Mucosa of gallbladder (tissue), 1 donor: ENCODE measurements around the gene CSGALNACT2. TPM values are rescaled to one million over a fixed set of nuclear protein-coding genes. Genes with fewer than 3 reads are reported as not detected.
"Not testable (repeated sequence)": the region's sequence is repeated elsewhere in the genome, so short reads cannot be mapped to it uniquely, and the experiment has no call there.

Experiments
- DNase-seq: peaks from one replicate; pipeline ENCODE4 v3.0.0-alpha.2; 2020; ENCODE audit warnings: low spot score
- total RNA-seq: library from RNA; stranded (reverse); gene quantifications from one replicate; pipeline ENCODE4 v1.2.1, GENCODE V29; 2021
- donor health status: DM: no; HTN: no; CAD: no.

CSGALNACT2 gene
- total RNA-seq, 1 donor from 2014 or later, result 18.0 TPM

DNA sequence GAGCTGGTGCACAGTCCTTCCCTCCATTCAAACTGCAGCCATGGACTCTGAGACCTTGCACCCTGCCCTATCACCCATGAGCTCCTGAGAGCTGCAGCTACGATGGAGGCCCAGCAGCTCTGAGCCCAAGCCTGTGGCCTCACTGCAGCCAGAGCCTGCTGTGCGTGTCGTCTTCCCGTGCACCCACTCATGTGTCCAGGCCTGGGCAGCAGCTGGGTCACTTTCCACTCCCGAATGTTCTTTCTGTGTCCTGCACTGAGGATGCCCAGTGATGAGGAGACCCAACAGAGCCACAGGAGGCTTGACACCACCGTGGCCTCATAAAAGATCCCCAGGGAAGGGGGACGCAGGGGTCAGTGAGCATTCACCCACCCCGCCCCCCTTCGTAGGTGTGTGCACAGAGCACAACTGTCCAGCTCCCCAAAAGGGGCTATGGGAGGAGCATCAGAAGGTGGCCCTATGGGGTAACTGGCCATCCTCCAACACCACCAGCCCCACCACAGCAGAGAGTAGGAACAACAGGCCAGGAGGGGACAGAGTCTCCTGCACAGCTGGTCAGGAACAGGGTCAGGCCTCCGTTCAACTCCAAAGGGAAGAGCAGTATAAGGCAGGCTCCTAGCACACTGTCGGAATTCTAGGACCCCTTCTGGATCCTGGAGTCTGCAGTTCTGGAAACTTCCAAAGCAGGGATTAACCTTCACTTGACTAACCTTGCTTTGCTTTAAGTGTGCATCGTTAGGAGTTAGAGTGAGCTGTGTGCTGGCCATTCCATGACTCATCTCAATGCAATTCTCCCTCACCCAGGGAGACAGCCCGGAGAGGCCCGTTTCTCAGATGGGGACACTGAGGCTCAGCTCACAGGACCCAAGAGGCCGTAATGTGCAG lies 76.1 kb downstream of the CSGALNACT2 start:
- no peak for DNase-seq

DNA sequence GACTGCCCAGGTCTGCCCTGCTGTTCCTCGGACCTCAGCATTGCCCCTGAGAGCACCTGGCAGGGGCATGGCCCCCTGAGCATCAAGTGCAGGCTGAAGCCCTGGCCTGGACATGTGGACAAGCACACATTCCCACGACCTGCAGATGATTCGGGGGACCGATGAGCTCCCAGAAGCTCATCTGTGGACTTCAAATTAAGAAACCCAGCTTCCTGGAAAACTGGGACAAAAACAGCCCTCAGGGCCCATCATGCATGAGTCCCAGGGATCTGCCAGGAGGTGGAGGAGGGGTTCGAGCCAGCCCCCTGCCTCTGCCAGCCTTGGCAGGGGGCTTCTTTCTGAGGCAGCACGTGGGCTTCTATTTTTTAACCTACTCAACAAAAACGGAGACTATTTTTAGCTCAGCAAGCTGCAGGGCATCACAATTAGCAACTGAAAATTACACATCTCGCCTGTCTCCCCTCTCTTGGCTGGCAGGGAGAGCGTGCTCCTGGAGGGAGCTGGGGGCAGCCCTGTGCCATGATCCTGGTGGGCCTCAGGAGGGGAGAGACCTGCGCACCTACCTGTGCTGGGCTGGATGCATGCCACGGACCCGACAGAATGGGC lies 76.8 kb downstream of the CSGALNACT2 start:
- no peak for DNase-seq

DNA sequence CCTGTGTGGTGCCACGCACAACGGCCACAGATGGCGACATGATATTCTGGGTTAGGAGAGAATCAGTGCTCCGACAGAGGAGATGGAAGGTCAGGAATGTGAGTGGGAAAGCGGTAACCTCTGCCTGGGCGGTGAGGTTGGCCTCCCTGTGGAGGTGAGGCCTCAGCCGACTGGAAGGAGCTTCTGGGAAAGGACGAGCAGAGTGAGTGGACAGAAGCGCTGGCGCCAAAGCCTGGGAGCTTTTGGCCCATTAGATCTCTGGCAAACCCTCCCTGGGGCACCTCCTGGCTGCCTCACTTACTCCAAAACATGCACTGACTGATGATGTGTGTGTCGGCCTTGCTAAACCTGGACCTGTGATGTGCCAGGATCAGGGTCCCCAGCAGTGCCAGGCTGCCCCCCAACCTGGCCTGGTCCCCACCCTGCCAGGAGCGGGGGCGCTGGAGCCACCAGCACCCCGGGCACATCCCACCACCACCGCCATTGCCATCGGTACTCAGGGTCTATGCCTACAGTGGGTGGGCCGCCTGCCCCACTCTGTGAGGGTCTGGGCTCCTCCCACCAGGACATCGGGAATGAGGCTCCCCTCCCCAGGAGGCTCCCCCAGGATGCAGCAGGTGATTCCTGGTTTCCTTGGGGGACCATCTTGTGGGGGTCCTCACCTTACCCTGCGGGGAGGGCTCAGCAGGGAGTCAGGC lies 77.7 kb downstream of the CSGALNACT2 start:
- no peak for DNase-seq

DNA sequence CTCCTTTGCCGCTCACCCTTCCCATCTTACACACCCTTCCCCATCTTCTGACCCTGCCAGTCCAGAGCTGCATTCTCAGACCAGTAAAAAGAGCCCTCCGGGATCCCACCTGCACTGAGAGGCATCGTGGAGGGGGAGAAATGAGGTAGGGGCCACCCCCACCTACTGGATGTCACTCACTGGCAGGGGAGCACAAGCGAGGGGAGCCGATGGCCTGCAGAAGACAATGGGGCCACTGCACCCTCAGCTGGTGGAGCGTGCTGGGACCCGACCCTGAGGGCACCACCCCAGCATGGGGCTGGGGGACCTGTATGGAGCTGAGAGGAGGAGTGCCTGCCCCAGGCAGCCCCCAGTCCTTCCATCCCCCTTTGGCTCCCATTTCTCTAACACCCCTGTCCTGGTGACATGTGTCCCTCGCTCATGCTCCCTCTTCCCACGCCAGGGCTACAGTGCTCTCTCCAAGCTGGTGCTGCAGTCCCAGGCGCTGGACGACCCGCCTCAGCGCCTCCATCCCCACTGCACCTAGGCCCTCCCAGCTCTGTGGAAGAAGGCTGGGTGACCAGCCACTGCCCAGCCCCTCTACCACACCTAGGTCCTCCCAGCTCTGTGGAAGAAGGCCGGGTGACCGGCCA lies 78.8 kb downstream of the CSGALNACT2 start:
- no peak for DNase-seq

DNA sequence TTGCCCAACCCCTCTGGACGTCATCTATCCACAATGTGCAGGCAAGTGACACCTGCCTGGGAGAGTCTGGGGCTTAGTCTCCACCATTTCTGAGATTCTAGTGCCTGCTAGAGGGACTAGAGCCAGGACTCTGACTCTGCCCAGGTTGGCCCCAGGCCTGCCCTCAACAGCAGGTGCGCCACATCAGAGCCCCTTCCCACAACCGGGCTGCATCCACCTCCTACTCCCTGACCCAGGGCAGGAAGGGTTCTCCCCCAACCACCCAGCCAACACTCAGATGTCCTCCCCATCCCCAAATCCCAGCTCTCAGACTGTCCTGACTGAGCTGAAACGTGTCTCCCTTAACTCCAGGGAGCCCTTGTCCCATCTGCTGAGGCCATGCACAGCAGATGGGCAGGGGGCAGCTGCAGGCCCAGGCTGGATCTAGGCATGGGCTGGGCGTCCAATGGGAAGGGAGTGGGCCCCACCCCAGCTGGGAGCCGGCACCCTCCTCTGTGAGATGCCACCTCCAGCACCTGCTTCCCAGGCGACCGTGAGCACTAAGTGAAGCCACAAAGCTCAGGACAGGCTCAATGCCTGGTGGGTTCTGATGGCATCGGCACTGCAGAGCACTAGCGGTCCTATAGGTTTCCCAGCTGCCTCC lies 79.4 kb downstream of the CSGALNACT2 start:
- no peak for DNase-seq

DNA sequence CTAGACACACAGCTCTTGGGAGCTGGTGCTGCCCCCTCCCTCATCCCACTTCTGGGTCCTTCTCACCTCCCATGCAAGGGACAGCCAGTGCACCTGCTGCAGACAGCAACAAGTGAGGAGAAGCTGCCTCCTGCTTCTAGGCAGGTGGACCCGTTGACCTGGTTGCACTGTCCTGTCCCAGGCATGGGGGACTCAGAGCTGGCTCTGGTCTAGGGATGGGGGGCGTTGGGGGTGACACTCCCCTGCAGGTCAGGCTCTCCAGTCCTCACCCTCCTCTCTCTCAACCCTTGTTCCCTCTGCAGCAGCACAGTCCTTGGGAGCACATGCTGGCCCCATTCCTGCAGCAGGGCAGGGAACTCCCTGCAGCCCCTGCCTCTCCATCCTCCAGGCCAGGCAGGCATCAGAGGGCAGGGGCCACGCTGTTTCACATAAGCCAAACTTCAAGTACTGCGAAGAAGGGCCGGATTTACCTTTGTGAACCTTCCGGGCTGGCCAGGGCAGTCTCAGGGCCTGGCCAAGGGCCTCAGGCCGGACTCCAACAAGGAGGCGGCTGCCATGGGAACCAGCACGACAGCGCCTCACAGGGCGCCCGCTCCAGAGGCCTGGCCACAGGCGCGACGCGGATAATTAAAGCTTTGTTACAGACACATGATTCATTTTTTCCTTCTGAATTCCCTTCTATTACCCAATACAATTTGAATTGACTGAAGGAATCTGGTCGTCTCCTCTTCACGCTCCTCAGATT lies 80.1 kb downstream of the CSGALNACT2 start:
- DNase-seq, result no peak

DNA sequence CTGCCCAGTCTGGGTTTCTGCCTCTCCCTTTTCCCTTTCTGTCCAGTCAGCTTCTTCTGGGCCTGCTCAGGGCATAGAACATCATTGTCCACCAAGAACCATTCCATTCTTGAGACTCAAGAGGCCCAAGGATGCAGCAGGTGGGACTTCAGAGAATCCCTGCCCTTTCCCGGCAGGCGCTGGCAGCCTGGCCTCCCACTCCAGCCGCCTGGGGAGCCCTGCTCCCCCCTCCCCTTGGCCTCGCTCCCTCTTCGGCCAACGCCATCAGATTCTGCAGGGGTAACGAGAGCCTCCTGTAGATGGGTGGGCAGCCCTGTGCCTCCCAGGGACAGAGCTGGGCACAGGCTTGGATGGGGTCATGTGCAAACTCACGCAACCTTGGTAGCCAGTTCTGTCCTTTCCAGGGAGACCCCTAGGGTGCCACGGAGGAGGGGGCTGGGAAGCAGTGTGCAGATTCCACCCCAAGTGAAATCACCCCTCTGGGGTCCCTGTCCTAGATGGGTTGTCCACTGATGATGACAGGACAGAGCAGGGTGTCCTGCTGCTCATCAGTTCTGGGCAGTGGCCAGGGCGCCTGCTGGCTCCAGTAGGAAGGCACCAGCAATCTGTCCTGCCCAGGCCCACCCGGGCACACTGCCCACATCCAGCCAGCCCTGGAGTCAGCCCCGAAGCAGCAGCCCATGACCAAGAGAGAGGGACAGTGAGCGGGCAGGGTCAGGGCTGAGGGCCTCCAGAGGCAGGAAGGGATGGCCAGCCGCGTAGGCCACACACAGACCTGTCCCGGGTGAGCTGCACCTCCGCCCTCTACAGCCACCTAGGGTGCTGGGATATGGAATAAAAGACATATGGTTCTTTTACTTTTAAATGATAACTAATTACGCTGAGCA lies 80.9 kb downstream of the CSGALNACT2 start:
- DNase-seq, result no peak

DNA sequence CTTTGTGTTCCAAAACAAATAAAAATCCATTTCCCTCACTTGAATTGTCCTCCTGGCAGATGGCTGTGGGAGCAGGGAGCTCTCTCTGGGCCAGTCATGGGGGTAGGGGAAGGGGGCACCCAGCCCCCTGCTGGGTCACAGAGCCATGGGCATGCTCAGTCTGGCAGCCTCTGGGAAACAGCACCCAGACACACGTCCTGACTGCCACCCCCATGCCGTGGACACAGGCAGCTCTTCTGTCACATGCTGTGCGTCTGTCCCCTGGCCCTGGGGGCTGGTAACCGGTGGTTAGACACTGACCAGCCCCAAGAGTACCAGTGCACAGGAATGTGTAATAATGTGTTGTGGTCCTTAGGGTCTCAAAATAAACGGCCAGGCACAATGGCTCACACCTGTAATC lies 81.6 kb downstream of the CSGALNACT2 start:
- no peak for DNase-seq

DNA sequence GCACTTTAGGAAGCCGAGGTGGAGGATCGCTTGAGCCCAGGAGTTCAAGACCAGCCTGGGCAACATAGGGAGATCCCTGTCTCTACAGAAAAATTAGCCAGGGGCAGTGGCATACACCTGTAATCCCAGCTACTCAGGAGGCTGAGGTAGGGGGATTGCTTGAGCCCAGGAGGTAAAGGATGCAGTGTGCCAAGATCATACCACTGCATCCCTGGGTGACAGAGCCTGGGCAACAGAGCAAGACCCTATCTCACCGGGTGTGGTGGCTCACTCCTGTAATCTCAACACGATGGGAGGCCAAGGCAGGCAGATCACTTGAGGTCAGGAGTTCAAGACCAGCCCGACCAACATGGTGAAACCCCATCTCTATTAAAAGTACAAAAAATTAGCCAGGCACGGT lies 82.0 kb downstream of the CSGALNACT2 start:
- DNase-seq, result not testable (repeated sequence)

DNA sequence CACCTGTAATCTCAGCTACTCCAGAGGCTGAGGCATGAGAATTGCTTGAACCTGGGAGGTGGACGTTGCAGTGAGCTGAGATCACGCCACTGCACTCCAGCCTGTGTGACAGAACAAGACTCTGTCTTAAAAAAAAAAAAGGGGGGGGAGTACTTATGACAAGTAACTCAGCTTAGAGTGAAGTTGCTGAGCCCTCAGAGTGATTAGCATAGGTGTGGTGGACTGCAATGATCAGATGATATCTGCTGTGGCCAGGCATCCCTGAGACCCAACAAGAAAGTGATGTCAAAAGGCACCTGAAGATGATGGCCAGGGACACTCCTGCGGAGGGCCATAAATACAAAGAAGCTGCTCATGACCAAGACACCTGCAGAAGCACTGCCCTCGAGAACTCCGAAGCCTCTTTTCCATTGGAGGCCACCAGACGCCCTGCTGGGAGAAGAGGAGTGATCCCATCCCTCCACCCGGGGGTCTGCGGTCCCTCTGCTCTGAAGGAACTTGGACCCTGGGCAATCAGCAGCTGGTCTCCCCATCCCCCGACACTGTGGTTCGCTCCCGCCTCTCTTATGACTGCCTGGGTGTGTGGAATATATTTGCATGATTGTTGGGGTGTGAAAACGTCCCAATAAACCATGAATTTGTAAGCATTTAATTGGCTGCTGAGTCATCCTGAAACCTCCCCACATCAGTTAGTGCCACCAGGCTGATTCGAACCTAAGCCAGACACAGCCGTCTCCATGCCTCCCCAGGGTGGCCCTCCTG lies 82.6 kb downstream of the CSGALNACT2 start:
- no peak for DNase-seq

DNA sequence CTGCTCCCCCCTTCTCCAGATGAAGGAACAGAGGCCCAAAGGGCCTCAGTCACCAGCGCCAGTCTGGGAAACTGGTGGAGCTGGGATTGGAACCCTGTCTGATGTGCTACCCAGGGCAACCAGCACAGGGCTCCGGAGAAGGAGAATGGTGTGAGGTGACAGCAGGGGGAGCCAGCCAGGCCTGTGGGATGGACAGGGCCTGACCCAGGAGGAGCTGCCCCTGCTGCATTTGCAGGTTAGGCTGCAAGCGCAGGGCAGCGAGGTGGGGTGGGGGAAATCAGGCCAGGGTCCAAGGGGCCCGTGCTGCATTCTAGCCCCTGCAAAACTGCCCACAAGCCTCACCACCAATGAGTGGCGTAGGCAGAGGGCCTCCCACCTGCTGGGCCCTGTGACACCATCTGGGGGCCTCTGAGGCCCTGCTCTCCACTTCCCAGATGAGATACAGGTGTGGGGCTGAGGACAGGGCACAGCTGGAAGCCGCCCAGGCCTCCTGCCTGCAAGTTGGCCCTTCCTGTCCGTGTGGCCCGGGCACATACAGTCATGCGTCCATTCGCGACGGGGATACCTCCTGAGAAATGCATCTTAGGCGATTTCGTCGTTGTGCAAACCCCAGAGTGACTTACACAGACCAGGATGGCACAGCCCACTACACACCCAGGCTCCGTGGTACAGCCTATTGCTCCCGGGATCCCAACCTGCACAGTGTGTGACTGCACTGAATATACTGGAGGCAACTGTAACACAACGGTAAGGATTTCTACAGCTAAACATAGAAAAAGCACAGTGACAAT lies 83.4 kb downstream of the CSGALNACT2 start:
- no peak for DNase-seq

DNA sequence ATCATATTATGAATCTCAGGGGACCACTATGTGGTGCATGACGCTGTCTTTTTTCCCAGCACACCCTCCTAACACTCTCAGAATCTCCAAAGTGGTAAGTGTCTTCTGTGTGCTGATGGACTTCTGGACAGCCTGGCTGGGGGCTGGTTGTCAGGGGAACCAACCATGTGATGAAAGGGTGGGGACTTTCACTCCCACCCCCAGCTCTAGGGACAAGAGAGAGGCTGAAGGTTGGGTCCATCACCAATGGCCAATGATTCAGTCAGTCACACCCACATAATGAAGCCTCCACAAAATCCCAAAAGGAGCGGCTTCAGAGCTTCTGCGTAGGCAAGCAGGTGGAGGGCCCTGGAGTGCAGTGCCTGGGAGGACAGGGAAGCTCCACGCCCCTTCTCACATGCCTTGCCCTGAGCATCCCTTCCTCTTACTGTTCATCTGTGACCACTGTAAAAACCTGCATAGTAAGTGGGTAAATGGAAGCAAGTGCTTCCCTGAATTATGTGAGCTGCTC lies 84.0 kb downstream of the CSGALNACT2 start:
- DNase-seq, result no peak

DNA sequence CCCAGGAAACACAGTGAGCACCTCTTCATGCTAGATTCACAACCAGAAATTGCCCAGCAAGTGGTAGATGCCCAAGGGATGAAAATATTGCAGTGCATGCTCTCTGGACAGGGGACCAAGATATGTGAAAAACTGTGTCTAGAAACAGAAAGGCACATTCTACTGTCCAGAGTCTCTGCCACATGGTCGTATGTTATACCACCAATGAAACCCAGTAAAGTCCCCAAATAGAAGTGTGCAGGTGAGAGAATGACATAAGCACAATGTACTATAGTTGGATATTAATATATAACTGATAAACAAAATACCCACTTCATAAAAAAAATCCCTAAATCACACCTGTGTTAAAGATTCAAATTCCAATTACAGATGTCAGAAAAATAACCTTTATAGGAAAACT lies 84.8 kb downstream of the CSGALNACT2 start:
- DNase-seq, result no peak

DNA sequence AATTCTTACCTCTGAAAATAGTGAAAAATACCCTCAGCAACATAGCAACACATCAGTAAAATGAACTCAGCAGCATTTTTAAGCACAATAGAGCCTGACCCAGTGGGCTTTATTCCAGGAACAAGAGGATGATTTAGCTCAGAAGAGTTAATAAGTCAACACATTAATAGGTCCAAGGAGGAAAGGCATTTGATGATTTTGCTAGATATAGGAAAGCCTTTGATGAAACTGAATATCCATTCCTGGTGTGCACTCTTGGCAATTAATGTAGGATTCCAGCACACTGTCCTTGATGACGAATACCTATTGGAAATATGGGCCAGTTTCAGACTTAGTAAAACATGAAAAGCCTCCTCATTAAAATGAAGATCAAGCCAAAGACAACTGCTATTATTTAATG lies 86.1 kb downstream of the CSGALNACT2 start:
- DNase-seq, result no peak

DNA sequence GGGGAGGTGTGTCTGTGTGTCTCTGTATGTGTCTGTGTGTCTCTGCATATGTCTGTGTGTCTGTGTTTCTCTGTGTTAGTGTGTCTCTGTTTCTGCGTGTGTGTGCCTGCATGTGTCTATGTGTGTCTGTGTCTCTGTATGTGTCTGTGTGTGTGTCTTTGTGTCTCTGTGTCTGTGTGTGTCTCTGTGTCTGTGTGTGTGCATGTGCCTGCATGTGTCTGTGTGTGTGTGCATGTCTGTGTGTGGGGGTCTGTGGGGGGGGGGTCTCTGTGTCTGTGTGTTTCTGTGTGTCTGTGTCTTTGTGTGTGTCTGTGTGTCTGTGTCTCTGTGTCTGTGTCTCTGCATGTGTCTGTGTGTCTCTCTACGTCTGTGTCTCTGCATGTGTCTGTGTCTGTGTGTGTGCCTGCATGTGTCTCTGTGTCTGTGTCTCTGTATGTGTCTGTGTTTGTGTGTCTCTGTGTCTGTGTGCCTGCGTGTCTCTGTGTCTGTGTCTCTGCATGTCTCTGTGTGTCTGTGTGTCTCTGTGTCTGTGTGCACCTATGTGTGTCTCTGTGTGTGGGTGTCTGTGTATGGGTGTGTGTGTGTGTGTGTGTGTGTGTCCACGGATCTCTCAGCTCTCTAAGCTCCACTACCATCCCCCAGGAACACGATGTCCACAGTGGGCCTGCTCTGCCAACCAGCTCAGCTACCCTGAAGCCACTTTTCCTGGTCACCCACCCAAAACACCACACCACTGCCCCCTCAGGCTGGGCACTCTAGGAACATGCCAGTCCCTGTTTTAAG lies 87.0 kb downstream of the CSGALNACT2 start:
- no peak for DNase-seq

DNA sequence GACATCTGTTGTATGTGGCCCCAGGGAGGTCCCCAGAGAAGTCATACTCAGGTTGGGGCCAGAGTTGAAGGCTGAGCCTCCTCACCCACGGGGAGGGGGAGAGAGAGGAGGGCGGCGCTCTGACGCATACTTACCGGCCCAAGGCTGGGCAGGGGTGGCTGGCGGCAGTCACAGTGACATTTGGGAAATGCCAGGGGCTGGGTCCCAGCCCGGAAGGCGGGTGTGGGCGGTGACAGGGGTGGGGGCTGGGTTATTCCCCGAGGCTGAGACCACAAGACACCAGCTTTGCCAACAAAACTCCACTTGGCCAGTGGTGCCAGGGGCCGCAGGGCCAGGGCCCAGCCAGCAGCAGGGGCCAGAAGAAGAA lies 87.5 kb downstream of the CSGALNACT2 start:
- DNase-seq, result no peak

DNA sequence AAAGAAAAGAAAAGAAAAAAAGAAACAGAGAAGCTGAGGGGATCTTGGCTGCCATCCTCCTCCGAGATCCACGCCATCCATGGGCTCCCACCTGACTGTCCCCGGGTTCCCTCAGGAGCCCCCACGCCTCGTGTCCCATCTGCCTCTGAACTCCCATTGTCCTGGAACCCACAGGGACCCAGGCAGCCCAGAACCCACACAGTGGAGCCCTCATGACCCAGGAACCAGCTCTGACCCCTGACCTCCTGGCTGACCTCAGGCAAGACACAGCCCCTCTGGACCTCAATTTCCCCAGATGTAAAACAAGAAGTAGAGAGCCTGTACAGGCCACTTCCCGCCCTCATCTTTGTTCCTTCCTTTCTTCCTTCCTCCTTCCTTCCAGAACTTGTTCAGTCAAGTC lies 88.2 kb downstream of the CSGALNACT2 start:
- DNase-seq, result no peak
